ENCODE data around the gene DNALI1.

DNALI1 gene

DNA sequence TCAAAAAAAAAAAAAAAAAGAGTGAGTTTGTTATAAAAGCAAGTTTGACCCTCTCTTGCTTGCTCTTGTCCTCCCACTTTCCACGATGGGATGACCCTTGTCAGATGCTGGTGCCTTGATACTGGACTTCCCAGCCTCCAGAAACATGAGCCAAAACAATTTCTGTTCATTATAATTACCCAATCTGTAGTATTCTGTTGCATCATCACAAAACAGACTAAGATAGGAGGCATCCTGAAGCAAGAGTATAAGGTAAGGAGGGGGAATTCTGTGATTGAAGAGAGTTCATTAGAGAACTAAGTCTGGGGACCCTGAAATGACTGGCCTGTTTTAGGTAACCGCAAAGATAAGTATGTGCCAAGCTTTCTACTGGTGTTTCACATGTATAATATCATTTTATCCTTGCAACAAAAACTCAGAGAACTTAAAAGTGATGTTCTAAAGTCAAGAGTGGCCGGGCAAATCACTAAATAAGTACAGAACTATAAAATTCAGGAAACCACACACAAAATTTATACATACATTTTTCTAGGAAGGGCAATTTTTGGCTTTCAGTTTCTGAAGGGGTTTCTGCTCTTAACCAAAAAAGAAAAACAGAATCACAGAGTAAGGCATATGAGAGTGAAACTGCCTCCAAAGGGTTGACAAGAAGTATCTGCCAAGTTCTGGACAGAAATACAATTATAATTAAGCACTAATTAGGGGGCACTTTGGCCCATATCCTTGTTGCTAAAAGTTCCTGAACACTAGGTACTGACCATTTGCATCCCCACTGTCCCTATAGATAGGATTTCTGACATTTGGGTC lies 14.0 kb downstream of the DNALI1 start:
- ATAC-seq: no peak

DNA sequence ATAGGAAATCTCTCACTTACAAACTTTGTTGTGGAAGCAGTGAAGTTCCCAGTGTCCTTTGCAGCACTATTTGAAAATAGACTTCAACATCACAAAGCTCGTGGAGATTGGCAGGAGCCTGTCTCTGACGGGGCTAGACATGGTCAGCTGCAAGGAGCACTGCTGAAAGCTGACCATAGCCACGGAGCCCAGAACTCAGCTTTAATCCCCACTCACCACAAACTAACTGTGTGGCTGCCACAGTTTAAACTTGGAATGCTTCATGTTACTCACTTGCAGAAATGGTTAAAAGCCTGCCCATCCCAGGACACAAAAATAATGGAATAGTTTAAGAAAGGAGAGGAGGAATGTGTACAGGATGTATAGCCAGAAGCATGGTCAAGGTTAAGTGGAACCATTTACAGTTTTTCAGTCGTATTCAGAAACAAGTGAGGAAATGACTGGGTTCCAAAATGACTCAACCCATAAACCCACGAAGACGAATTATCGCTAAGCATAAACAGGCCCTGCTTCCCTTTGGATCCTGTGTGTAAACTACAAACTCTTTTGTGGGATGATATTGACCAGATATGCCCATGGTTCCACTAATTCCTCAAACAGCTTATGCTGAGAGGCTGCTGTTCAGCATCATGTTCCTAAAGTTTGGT lies 18.2 kb downstream of the DNALI1 start:
- peak; percentile 83 for ATAC-seq
- peak; percentile 95 for TF ChIP-seq TOX (CRISPR knock-in tag; IDR thresholded peaks at IDR 0.05; ENCODE audit: borderline replicate concordance)
- TF ChIP-seq, protein P1, sequence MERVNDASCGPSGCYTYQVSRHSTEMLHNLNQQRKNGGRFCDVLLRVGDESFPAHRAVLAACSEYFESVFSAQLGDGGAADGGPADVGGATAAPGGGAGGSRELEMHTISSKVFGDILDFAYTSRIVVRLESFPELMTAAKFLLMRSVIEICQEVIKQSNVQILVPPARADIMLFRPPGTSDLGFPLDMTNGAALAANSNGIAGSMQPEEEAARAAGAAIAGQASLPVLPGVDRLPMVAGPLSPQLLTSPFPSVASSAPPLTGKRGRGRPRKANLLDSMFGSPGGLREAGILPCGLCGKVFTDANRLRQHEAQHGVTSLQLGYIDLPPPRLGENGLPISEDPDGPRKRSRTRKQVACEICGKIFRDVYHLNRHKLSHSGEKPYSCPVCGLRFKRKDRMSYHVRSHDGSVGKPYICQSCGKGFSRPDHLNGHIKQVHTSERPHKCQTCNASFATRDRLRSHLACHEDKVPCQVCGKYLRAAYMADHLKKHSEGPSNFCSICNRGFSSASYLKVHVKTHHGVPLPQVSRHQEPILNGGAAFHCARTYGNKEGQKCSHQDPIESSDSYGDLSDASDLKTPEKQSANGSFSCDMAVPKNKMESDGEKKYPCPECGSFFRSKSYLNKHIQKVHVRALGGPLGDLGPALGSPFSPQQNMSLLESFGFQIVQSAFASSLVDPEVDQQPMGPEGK (CRISPR knock-in tag; IDR thresholded peaks at IDR 0.05; ENCODE audit: borderline replicate concordance): 0 out of 2 replicates have a peak, but pooled peaks have one; percentile 60
- peak; percentile 49; the same call in 1 of the 2 replicates for TF ChIP-seq ZC3H10 (CRISPR knock-in tag; IDR thresholded peaks at IDR 0.05)
- no peak for TF ChIP-seq BACH2 (CRISPR knock-in tag; IDR thresholded peaks at IDR 0.05; ENCODE audit: borderline replicate concordance)
- no peak for TF ChIP-seq GLIS3 (CRISPR knock-in tag; IDR thresholded peaks at IDR 0.05)
- no peak for TF ChIP-seq ARNTL (CRISPR knock-in tag; IDR thresholded peaks at IDR 0.05; ENCODE audit: borderline replicate concordance, low read depth)
- TF ChIP-seq ZNF8 (CRISPR knock-in tag; IDR thresholded peaks at IDR 0.05): no peak
- TF ChIP-seq ISL1 (CRISPR knock-in tag; IDR thresholded peaks at IDR 0.05): no peak
- TF ChIP-seq RARB (CRISPR knock-in tag; IDR thresholded peaks at IDR 0.05): peak; percentile 88; the same call in 1 of the 2 replicates
- TF ChIP-seq ZNF565 (CRISPR knock-in tag; conservative IDR thresholded peaks at IDR 0.05; ENCODE audit: low read depth): no peak

More for the DNA sequence above, 14.0 kb downstream of the DNALI1 start:
- TF ChIP-seq OSR1 (CRISPR knock-in tag; IDR thresholded peaks at IDR 0.05) (no peak), ZNF8 (CRISPR knock-in tag; IDR thresholded peaks at IDR 0.05) (no peak), ZNF565 (CRISPR knock-in tag; conservative IDR thresholded peaks at IDR 0.05; ENCODE audit: low read depth) (no peak), TCF4 (CRISPR knock-in tag; IDR thresholded peaks at IDR 0.05; ENCODE audit: borderline replicate concordance) (no peak), ZFP30 (CRISPR knock-in tag; IDR thresholded peaks at IDR 0.05) (no peak), TOX (CRISPR knock-in tag; IDR thresholded peaks at IDR 0.05; ENCODE audit: borderline replicate concordance) (no peak), CSDC2 (CRISPR knock-in tag; IDR thresholded peaks at IDR 0.05) (no peak), PPARA (CRISPR knock-in tag; IDR thresholded peaks at IDR 0.05; ENCODE audit: borderline replicate concordance) (no peak), ESRRG (CRISPR knock-in tag; IDR thresholded peaks at IDR 0.05) (no peak), ZC3H10 (CRISPR knock-in tag; IDR thresholded peaks at IDR 0.05) (no peak), SNAI2 (CRISPR knock-in tag; IDR thresholded peaks at IDR 0.05) (no peak)
- TF ChIP-seq, protein P2, sequence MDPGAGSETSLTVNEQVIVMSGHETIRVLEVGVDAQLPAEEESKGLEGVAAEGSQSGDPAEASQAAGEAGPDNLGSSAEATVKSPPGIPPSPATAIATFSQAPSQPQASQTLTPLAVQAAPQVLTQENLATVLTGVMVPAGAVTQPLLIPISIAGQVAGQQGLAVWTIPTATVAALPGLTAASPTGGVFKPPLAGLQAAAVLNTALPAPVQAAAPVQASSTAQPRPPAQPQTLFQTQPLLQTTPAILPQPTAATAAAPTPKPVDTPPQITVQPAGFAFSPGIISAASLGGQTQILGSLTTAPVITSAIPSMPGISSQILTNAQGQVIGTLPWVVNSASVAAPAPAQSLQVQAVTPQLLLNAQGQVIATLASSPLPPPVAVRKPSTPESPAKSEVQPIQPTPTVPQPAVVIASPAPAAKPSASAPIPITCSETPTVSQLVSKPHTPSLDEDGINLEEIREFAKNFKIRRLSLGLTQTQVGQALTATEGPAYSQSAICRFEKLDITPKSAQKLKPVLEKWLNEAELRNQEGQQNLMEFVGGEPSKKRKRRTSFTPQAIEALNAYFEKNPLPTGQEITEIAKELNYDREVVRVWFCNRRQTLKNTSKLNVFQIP (CRISPR knock-in tag; IDR thresholded peaks at IDR 0.05; ENCODE audit: borderline replicate concordance, low read depth): no peak
- TF ChIP-seq, protein P3, sequence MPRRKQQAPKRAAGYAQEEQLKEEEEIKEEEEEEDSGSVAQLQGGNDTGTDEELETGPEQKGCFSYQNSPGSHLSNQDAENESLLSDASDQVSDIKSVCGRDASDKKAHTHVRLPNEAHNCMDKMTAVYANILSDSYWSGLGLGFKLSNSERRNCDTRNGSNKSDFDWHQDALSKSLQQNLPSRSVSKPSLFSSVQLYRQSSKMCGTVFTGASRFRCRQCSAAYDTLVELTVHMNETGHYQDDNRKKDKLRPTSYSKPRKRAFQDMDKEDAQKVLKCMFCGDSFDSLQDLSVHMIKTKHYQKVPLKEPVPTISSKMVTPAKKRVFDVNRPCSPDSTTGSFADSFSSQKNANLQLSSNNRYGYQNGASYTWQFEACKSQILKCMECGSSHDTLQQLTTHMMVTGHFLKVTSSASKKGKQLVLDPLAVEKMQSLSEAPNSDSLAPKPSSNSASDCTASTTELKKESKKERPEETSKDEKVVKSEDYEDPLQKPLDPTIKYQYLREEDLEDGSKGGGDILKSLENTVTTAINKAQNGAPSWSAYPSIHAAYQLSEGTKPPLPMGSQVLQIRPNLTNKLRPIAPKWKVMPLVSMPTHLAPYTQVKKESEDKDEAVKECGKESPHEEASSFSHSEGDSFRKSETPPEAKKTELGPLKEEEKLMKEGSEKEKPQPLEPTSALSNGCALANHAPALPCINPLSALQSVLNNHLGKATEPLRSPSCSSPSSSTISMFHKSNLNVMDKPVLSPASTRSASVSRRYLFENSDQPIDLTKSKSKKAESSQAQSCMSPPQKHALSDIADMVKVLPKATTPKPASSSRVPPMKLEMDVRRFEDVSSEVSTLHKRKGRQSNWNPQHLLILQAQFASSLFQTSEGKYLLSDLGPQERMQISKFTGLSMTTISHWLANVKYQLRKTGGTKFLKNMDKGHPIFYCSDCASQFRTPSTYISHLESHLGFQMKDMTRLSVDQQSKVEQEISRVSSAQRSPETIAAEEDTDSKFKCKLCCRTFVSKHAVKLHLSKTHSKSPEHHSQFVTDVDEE (CRISPR knock-in tag; IDR thresholded peaks at IDR 0.05): no peak
- TF ChIP-seq, protein P4, sequence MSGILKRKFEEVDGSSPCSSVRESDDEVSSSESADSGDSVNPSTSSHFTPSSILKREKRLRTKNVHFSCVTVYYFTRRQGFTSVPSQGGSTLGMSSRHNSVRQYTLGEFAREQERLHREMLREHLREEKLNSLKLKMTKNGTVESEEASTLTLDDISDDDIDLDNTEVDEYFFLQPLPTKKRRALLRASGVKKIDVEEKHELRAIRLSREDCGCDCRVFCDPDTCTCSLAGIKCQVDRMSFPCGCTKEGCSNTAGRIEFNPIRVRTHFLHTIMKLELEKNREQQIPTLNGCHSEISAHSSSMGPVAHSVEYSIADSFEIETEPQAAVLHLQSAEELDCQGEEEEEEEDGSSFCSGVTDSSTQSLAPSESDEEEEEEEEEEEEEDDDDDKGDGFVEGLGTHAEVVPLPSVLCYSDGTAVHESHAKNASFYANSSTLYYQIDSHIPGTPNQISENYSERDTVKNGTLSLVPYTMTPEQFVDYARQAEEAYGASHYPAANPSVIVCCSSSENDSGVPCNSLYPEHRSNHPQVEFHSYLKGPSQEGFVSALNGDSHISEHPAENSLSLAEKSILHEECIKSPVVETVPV (CRISPR knock-in tag; IDR thresholded peaks at IDR 0.05): no peak

DNA sequence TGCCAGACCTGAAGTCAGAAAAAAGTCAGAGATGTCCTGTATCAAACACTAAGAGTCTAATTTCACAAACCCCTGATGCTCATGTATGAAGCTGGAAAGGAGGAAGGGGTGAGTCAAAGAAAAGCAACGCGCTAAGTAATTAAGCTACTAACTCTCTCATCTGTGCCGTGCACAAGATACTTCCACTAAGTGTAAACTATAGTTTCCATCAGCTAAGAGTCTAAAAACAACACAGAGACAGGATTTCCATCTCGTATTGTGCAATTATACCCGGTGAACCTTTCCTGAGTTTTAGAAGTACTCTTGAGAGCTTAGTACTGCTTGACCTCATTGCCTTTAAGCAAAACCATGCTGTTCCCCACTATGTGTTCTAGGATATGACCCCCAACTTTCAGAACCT lies 19.0 kb downstream of the DNALI1 start:
- TF ChIP-seq ZFP3 (CRISPR knock-in tag; IDR thresholded peaks at IDR 0.05) (no peak), ZFP30 (CRISPR knock-in tag; IDR thresholded peaks at IDR 0.05) (no peak), BACH2 (CRISPR knock-in tag; IDR thresholded peaks at IDR 0.05; ENCODE audit: borderline replicate concordance) (no peak), SNAI2 (CRISPR knock-in tag; IDR thresholded peaks at IDR 0.05) (no peak), ZNF8 (CRISPR knock-in tag; IDR thresholded peaks at IDR 0.05) (no peak)
- TF ChIP-seq, protein P4 (CRISPR knock-in tag; IDR thresholded peaks at IDR 0.05): no peak
- TF ChIP-seq, protein P3 (CRISPR knock-in tag; IDR thresholded peaks at IDR 0.05): no peak
- TF ChIP-seq, protein P2 (CRISPR knock-in tag; IDR thresholded peaks at IDR 0.05; ENCODE audit: borderline replicate concordance, low read depth): no peak
- ATAC-seq: peak; percentile 5

Measured in SK-N-SH treated with all-trans-retinoic acid at 6 μM for 48 hours (cell line).